Measurements from ENCODE around the gene OPN4. TPM values are rescaled to one million over a fixed set of nuclear protein-coding genes. Genes with fewer than 3 reads are reported as not detected.

The OPN4 gene
- total RNA-seq, 2 experiments from 2014 or later = not detected

DNA sequence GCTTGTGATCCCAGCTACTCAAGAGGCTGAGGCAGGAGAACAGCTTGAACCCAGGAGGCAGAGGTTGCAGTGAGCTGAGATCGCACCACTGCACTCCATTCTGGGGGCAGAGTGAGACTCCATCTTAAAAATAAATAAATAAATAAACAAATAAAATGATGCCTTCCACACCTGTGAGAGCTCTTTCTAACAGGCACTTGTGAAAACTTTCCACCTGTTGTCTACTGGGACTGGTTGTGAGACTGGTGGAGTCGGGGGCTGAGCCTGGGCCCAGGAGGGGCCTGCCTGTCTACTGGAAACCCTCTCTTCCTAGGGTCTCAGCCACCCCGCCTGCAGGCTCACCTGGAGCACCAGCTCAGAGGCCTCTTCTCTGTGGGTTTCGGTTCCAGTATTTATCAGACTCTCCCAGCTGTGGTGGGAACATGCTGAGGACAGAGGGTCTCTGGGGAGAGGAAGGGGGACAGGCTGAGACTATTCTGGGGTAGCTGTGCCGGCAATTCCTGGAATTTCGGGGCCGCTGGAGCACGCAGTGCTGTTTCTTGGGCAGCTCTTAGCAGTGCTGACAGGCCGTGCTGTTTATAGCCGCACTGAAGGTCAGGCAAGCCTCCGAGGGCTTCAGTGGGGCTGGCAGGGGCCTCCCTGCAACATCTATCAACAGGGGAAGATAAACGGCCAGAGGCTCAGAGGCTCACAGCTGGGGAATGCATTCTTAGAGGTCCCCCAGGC, 17.8 kb downstream of the OPN4 start:
- ChIA-PET POLR2A (no interaction called here), CTCF (interaction anchor here (0.9 kb wide), 1 partner anchor 227 kb away, joined by 4 read pairs; no protein-coding TSS in a partner anchor)
- Mint-ChIP-seq H3K27ac (no peak overlapping the region), H3K4me3 (no peak overlapping the region), H3K36me3 (ENCODE audit: low read depth) (no peaks in the 10 kb centered on the region), H3K4me1 (ENCODE audit: low read depth) (no peaks in the 10 kb centered on the region), H3K27me3 (no peaks in the 10 kb centered on the region), H3K9me3 (no peaks in the 10 kb centered on the region)
- no peak for ATAC-seq
- no peak for DNase-seq
- TF ChIP-seq, protein P1, sequence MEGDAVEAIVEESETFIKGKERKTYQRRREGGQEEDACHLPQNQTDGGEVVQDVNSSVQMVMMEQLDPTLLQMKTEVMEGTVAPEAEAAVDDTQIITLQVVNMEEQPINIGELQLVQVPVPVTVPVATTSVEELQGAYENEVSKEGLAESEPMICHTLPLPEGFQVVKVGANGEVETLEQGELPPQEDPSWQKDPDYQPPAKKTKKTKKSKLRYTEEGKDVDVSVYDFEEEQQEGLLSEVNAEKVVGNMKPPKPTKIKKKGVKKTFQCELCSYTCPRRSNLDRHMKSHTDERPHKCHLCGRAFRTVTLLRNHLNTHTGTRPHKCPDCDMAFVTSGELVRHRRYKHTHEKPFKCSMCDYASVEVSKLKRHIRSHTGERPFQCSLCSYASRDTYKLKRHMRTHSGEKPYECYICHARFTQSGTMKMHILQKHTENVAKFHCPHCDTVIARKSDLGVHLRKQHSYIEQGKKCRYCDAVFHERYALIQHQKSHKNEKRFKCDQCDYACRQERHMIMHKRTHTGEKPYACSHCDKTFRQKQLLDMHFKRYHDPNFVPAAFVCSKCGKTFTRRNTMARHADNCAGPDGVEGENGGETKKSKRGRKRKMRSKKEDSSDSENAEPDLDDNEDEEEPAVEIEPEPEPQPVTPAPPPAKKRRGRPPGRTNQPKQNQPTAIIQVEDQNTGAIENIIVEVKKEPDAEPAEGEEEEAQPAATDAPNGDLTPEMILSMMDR (IDR thresholded peaks at IDR 0.05) = no peak
- intact Hi-C loops (cut with micrococcal nuclease) = no loop called here

DNA sequence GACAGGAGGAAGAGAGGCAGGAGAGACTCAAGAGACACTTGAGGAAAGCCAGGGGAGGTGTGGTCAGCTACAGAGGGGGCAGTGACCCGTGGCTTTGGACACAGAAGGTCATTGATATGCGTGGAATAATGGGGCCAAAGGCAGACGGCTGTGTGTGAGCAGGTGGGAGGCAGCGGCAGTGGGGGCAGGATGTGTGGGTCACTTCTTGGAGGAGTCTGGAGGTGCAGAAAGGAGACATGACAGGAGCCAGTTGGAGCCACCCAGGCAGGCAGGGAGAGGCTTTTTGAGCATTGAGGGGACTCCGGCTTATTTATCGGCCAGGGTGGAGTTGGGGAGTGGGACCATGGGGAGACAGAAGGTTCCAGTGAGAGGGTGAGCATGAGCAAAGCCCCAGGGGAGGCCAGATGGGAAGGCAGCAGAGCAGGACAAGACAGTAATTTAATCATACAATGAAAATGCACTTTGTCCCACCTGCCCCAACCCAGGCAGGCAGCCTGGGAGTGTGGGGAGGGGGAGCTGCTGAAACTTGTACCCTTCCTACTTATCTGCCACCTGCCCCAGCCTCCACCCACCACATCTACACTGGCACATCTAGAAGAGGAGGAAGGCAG, 19.0 kb downstream of the OPN4 start:
- Mint-ChIP-seq H3K36me3 (ENCODE audit: low read depth) (no peaks in the 10 kb centered on the region), H3K4me3 (no peak overlapping the region), H3K27me3 (no peaks in the 10 kb centered on the region), H3K4me1 (ENCODE audit: low read depth) (no peaks in the 10 kb centered on the region), H3K9me3 (no peaks in the 10 kb centered on the region), H3K27ac (no peak overlapping the region)
- intact Hi-C loops (cut with micrococcal nuclease) = no loop called here
- no peak for ATAC-seq
- DNase-seq = no peak
- TF ChIP-seq, protein P1 (IDR thresholded peaks at IDR 0.05) = no peak
- POLR2A ChIA-PET = no interaction called here
- CTCF ChIA-PET = interaction anchor here (0.9 kb wide), 1 partner anchor 226 kb away, joined by 4 read pairs; no protein-coding TSS in a partner anchor

- intact Hi-C loops (cut with micrococcal nuclease) = no loop called here
- H3K4me1 Mint-ChIP-seq (ENCODE audit: low read depth) = no peaks in the 10 kb centered on the region
- no peaks in the 10 kb centered on the region for H3K9me3 Mint-ChIP-seq
Measured at GRCh38 chr10:86673827-86674581, 19.7 kb downstream of the OPN4 start.

DNA sequence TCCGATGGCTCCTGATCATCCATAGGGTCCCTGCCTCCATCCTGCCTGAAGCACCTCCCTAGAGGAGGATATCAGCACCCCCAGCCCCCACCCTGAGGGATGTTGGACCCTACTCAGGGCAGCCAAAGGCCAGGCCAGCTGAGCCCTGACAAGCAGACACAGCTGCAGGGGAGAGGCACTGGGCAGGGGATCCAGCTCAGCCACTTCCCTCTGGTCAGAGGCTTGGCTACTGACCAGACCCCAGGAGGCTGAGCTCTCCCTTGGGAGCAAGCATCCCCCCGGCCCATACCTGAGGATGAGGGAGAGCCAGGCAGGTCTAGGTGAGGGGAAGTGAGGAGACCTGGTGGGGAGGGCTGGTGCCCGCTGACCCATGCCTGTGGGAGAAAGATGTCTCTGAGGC, 20.6 kb downstream of the OPN4 start:
- no peak for ATAC-seq
- intact Hi-C loops (cut with micrococcal nuclease) = no loop called here
- CTCF ChIA-PET = no interaction called here
- H3K9me3 Mint-ChIP-seq = no peaks in the 10 kb centered on the region
- H3K4me3 Mint-ChIP-seq = no peak overlapping the region
- no peak overlapping the region for H3K27ac Mint-ChIP-seq
- TF ChIP-seq, protein P1 (IDR thresholded peaks at IDR 0.05) = no peak
- no peaks in the 10 kb centered on the region for H3K27me3 Mint-ChIP-seq
- H3K4me1 Mint-ChIP-seq (ENCODE audit: low read depth) = no peaks in the 10 kb centered on the region
- DNase-seq = no peak
- POLR2A ChIA-PET = no interaction called here
- no peaks in the 10 kb centered on the region for H3K36me3 Mint-ChIP-seq (ENCODE audit: low read depth)

More at GRCh38 chr10:86673827-86674581, 19.7 kb downstream of the OPN4 start:
- no peak overlapping the region for H3K27ac Mint-ChIP-seq
- POLR2A ChIA-PET = interaction anchor here (0.6 kb wide), 1 partner anchor 121 kb away, joined by 3 read pairs; no protein-coding TSS in a partner anchor
- ATAC-seq (no peak), DNase-seq (no peak)
- no peak overlapping the region for H3K4me3 Mint-ChIP-seq
- no peaks in the 10 kb centered on the region for H3K27me3 Mint-ChIP-seq
- TF ChIP-seq, protein P1 (IDR thresholded peaks at IDR 0.05) = no peak
- CTCF ChIA-PET = no interaction called here
- H3K36me3 Mint-ChIP-seq (ENCODE audit: low read depth) = no peaks in the 10 kb centered on the region

DNA sequence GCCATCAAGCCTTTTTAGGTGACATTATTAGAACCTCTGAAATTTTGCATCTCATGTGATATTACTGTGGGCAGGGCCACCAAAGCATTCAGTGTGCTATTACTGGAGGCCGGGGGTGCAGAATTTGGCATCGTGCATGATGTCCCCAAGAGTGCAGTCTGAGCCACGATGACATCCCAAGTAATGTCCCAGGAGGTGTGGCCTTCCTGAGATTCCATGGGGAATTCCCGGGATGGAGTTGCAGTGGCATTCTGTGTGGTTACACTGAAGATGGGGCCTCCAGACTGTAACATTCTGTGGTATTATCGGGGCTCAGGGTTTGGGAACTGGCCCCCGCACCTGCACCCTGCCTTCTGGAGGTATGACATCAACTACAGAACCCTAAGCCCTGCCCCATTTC, 23.0 kb downstream of the OPN4 start:
- H3K36me3 Mint-ChIP-seq (ENCODE audit: low read depth) = no peaks in the 10 kb centered on the region
- no peaks in the 10 kb centered on the region for H3K27me3 Mint-ChIP-seq
- ChIA-PET POLR2A (no interaction called here), CTCF (no interaction called here)
- no peak overlapping the region for H3K4me3 Mint-ChIP-seq
- DNase-seq (no peak), ATAC-seq (no peak)
- no peaks in the 10 kb centered on the region for H3K9me3 Mint-ChIP-seq
- intact Hi-C loops (cut with micrococcal nuclease) = no loop called here
- H3K4me1 Mint-ChIP-seq (ENCODE audit: low read depth) = no peaks in the 10 kb centered on the region
- TF ChIP-seq, protein P1 (IDR thresholded peaks at IDR 0.05) = no peak
- H3K27ac Mint-ChIP-seq = no peak overlapping the region
